ENCODE data around the gene EREG. TPM values are rescaled to one million over a fixed set of nuclear protein-coding genes. Genes with fewer than 3 reads are reported as not detected.

Gene EREG
- total and polyA plus RNA-seq, 2 donors (not counting 1 experiment from before 2014, with no cell fraction given), result 0.33 TPM; not detected in 1

- peaks cover 11 to 17% of the 10 kb centered on the region in 2 donors for H3K4me1 ChIP-seq (ENCODE audit: control insufficient read depth in 2 of 2, insufficient read depth in 2 of 2, low read length in 2 of 2)
- no peak overlapping the region for H3K9ac ChIP-seq (ENCODE audit: low read length)
- ChIA-PET POLR2A (no interaction called here), CTCF (interaction anchor here (1.7 kb wide), 1 partner anchor 310 kb away, joined by 6 read pairs; no protein-coding TSS in a partner anchor)
- intact Hi-C loops (cut with micrococcal nuclease), result no loop called here
- 8% methylated on average over 9 of the region's 11 CpGs for WGBS (ENCODE audit: insufficient coverage)
- no peak for ATAC-seq (ENCODE audit: low read depth)
- Mint-ChIP-seq H3K4me3 (no peak overlapping the region), H3K4me1 (peaks cover 16% of the 10 kb centered on the region), H3K27me3 (peaks cover 50% of the 10 kb centered on the region), H3K9me3 (ENCODE audit: insufficient read depth) (no peaks in the 10 kb centered on the region), H3K27ac (no peak overlapping the region)
- H3K4me2 ChIP-seq (replicated peaks; ENCODE audit: low read depth, low read length, poor library complexity, severe bottlenecking), result peak overlapping the region; percentile 80
- no peak overlapping the region for H3K27ac ChIP-seq (ENCODE audit: low read length in 2 of 2)
- no peak for DNase-seq
- no peaks in the 10 kb centered on the region for H3K9me3 ChIP-seq (ENCODE audit: control extremely low read depth in 1 of 3, control insufficient read depth in 2 of 3, insufficient read depth in 1 of 3, low read length in 2 of 3)
- H2AFZ ChIP-seq (ENCODE audit: insufficient read depth, low read depth, low read length, poor library complexity, severe bottlenecking), result no peak overlapping the region
- no peaks in the 10 kb centered on the region for H3K36me3 ChIP-seq (replicated peaks in 1 of 2; ENCODE audit: control extremely low read depth in 1 of 2, control insufficient read depth in 1 of 2, extremely low read depth in 1 of 2, insufficient read depth in 2 of 2, low read length in 1 of 2)
- TF ChIP-seq CTCF (IDR thresholded peaks at IDR 0.05) (no peak), EZH2 (IDR thresholded peaks at IDR 0.05; ENCODE audit: borderline replicate concordance, insufficient read depth, low read depth, low read length, poor library complexity, severe bottlenecking) (no peak)
- no peaks in the 10 kb centered on the region for H3K79me2 ChIP-seq (ENCODE audit: control insufficient read depth, insufficient read depth, low read length)
- H3K27me3 ChIP-seq (replicated peaks in 1 of 4; ENCODE audit: control extremely low read depth in 1 of 4, control insufficient read depth in 3 of 4, insufficient read depth in 4 of 4, low read length in 3 of 4), result peaks cover 0 to 26% (median 19%) of the 10 kb centered on the region in 4 experiments
- no peak overlapping the region for H3K4me3 ChIP-seq (ENCODE audit: control extremely low read depth in 1 of 5, extremely low read depth in 1 of 5, insufficient read depth in 1 of 5, low read depth in 2 of 5, low read length in 4 of 5)
- no peaks in the 10 kb centered on the region for H4K20me1 ChIP-seq (ENCODE audit: control insufficient read depth, insufficient read depth, low read length, poor library complexity, severe bottlenecking)
These were observed 816 bp downstream of the EREG start for GRCh38 chr4:74365761-74366160.

GRCh38 chr4:74366367-74366911 lies 1.5 kb downstream of the EREG start:
- Histone ChIP-seq H3K27me3 (replicated peaks in 1 of 4; ENCODE audit: control extremely low read depth in 1 of 4, control insufficient read depth in 3 of 4, insufficient read depth in 4 of 4, low read length in 3 of 4) (peaks cover 0 to 26% (median 19%) of the 10 kb centered on the region in 4 experiments), H4K20me1 (ENCODE audit: control insufficient read depth, insufficient read depth, low read length, poor library complexity, severe bottlenecking) (no peaks in the 10 kb centered on the region), H3K9me3 (ENCODE audit: control extremely low read depth in 1 of 3, control insufficient read depth in 2 of 3, insufficient read depth in 1 of 3, low read length in 2 of 3) (no peaks in the 10 kb centered on the region), H3K27ac (ENCODE audit: low read length in 2 of 2) (no peak overlapping the region), H3K36me3 (replicated peaks in 1 of 2; ENCODE audit: control extremely low read depth in 1 of 2, control insufficient read depth in 1 of 2, extremely low read depth in 1 of 2, insufficient read depth in 2 of 2, low read length in 1 of 2) (no peaks in the 10 kb centered on the region), H3K79me2 (ENCODE audit: control insufficient read depth, insufficient read depth, low read length) (no peaks in the 10 kb centered on the region), H3K4me2 (replicated peaks; ENCODE audit: low read depth, low read length, poor library complexity, severe bottlenecking) (no peak overlapping the region), H3K9ac (ENCODE audit: low read length) (no peak overlapping the region), H3K4me1 (ENCODE audit: control insufficient read depth in 2 of 2, insufficient read depth in 2 of 2, low read length in 2 of 2) (peaks cover 11 to 17% of the 10 kb centered on the region in 2 donors), H2AFZ (ENCODE audit: insufficient read depth, low read depth, low read length, poor library complexity, severe bottlenecking) (no peak overlapping the region), H3K4me3 (ENCODE audit: control extremely low read depth in 1 of 5, extremely low read depth in 1 of 5, insufficient read depth in 1 of 5, low read depth in 2 of 5, low read length in 4 of 5) (no peak overlapping the region)
- ChIA-PET CTCF (no interaction called here), POLR2A (no interaction called here)
- H3K4me1 Mint-ChIP-seq, result peaks cover 16% of the 10 kb centered on the region
- no peak overlapping the region for H3K27ac Mint-ChIP-seq
- intact Hi-C loops (cut with micrococcal nuclease), result no loop called here
- no peaks in the 10 kb centered on the region for H3K9me3 Mint-ChIP-seq (ENCODE audit: insufficient read depth)
- WGBS (ENCODE audit: insufficient coverage), result no CpG with 5 or more reads among the region's 2 CpGs
- no peak for ATAC-seq (ENCODE audit: low read depth)
- no peak for TF ChIP-seq CTCF (IDR thresholded peaks at IDR 0.05)
- no peak for TF ChIP-seq EZH2 (IDR thresholded peaks at IDR 0.05; ENCODE audit: borderline replicate concordance, insufficient read depth, low read depth, low read length, poor library complexity, severe bottlenecking)
- H3K27me3 Mint-ChIP-seq, result peaks cover 50% of the 10 kb centered on the region
- no peak for DNase-seq
- no peak overlapping the region for H3K4me3 Mint-ChIP-seq
